Stomach (tissue), 9 donors: ENCODE measurements around the gene CCN2. TPM values are rescaled to one million over a fixed set of nuclear protein-coding genes. Genes with fewer than 3 reads are reported as not detected.
A peak's percentile ranks its signal among the peaks of the same experiment; 100 is the strongest.

Experiments
- DNase-seq, 2 donors: peaks; one replicate each; pipeline versions ENCODE4 v3.0.0 to v3.0.0-alpha.2; 2013 to 2019
- H3K27ac ChIP-seq, 5 donors: fragments of 200-600 bp in 4 of 5; sonication (generic) in 4 of 5; one replicate each; pipeline ENCODE4 v1.5.1; 2013 to 2019; ENCODE audit warnings: mild to moderate bottlenecking in 1 of 5, moderate library complexity in 1 of 5
- H3K27me3 ChIP-seq, 3 donors: fragments of 200-600 bp; sonication (generic); one replicate each; pipeline ENCODE4 v1.5.1; 2017 to 2019; ENCODE audit warnings: mixed run types in 1 of 3
- H3K36me3 ChIP-seq, 4 donors: fragments of 200-600 bp; sonication (generic); 1 replicate in 3 of 4; 2 replicates in 1 of 4; pipeline ENCODE4 v1.5.1; 2016 to 2019
- H3K4me1 ChIP-seq, 4 donors: fragments of 200-600 bp; sonication (generic); one replicate each; pipeline ENCODE4 v1.5.1; 2016 to 2019
- H3K4me3 ChIP-seq, 4 donors: fragments of 200-600 bp; sonication (generic) in 3 of 4; one replicate each; pipeline ENCODE4 v1.5.1; 2016 to 2019; ENCODE audit warnings: mild to moderate bottlenecking in 1 of 4
- H3K9me3 ChIP-seq, 4 donors: fragments of 200-600 bp; sonication (generic); one replicate each; pipeline ENCODE4 v1.5.1; 2016 to 2019
- EP300 ChIP-seq: sonication (generic); formaldehyde crosslinking; IDR thresholded peaks from one replicate; pipeline ENCODE4 v1.6.1; 2017; ENCODE audit warnings: antibody characterized with exemption
- POLR2A ChIP-seq, 4 donors: fragments of 450-650 bp; IDR thresholded peaks; one replicate each; pipeline ENCODE4 v1.6.1; 2016; ENCODE audit warnings: antibody characterized with exemption in 4 of 4, control low read depth in 2 of 4, mild to moderate bottlenecking in 1 of 4, moderate library complexity in 1 of 4
- POLR2AphosphoS5 ChIP-seq, 3 donors: sonication (generic); formaldehyde crosslinking; IDR thresholded peaks; one replicate each; pipeline ENCODE4 v1.6.1; 2016; ENCODE audit warnings: antibody characterized with exemption in 3 of 3
- WGBS, 5 donors: extraction: QIAGEN DNeasy Blood & Tissue Kit in 3 of 5; methylation state at CpG; one replicate each; pipeline versions ENCODE4 v1.1.5 to v1.1.7; 2013 to 2018; 5-methylcytosine and 5-hydroxymethylcytosine counted together
- intact Hi-C: fragments of 100-400 bp; cut with DNase I; formaldehyde crosslinking; loops from one replicate; pipeline ENCODE4 v1.15.1; 2023; ENCODE audit warnings: low total_unique reads
- polyA plus RNA-seq, 3 donors: library from polyadenylated mRNA; stranded (reverse); fragments of 200-250 nt; gene quantifications; one replicate each; pipeline ENCODE4 v1.2.3, GENCODE V29; 2013
- total RNA-seq, 5 donors: library from RNA; depleted of rRNA; stranded (reverse); fragments of >200 nt; gene quantifications; one replicate each; pipeline versions ENCODE4 v1.1.0 to v1.2.3, GENCODE V29; 2014 to 2016
- TF ChIP-seq, protein P1 (sequence below), 7 experiments: fragments of 450-650 bp in 4 of 7; fragments of 200-600 bp in 3 of 7; sonication (generic) in 3 of 7; IDR thresholded peaks; one replicate each; pipeline ENCODE4 v1.5.1; 2016 to 2019; ENCODE audit warnings: antibody characterized with exemption in 7 of 7, control low read depth in 2 of 7, mild to moderate bottlenecking in 1 of 7
- donor health status: healthy with polysubstance abuse.
- donor health status: Bipolar disorder and iron deficiency.
- donor health status: healthy.

The CCN2 gene
- total and polyA plus RNA-seq, 8 donors = 38.5 to 317 (median 89.3) TPM

DNA sequence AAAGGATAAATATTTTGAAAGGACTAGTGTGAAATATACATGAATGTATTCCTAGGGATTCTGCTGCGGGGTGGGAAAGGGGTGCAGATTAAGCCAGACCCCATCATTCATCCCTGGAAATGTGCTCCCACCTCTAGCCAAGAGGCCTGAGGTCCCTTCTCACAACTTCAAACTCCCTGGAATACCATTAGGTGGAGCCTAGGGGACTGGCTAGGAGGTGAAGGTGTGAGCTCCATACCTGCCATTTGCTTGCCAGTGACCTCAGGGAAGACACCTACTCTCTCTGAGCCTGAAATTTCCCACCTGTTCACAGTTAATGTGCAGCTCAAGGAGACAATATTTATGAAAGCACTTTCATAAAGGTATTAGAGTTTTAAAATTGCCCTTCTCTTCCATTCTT, 4.7 kb upstream of the CCN2 start:
- Histone ChIP-seq H3K27me3 (peaks cover 0 to 4% (median 0%) of the 10 kb centered on the region in 3 donors), H3K27ac (peak overlapping the region in 2 of 5 donors; percentile 59 to 77), H3K4me3 (no peak overlapping the region), H3K4me1 (peaks cover 25 to 68% (median 34%) of the 10 kb centered on the region in 4 donors), H3K36me3 (no peaks in the 10 kb centered on the region), H3K9me3 (no peaks in the 10 kb centered on the region)
- intact Hi-C loops = no loop called here
- TF ChIP-seq, protein P1, sequence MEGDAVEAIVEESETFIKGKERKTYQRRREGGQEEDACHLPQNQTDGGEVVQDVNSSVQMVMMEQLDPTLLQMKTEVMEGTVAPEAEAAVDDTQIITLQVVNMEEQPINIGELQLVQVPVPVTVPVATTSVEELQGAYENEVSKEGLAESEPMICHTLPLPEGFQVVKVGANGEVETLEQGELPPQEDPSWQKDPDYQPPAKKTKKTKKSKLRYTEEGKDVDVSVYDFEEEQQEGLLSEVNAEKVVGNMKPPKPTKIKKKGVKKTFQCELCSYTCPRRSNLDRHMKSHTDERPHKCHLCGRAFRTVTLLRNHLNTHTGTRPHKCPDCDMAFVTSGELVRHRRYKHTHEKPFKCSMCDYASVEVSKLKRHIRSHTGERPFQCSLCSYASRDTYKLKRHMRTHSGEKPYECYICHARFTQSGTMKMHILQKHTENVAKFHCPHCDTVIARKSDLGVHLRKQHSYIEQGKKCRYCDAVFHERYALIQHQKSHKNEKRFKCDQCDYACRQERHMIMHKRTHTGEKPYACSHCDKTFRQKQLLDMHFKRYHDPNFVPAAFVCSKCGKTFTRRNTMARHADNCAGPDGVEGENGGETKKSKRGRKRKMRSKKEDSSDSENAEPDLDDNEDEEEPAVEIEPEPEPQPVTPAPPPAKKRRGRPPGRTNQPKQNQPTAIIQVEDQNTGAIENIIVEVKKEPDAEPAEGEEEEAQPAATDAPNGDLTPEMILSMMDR (IDR thresholded peaks at IDR 0.05) = no peak
- no peak for TF ChIP-seq POLR2AphosphoS5 (IDR thresholded peaks at IDR 0.05)
- no peak for TF ChIP-seq POLR2A (IDR thresholded peaks at IDR 0.05)
- TF ChIP-seq EP300 = no peak
- no peak for DNase-seq
- 81 to 96% (median 90%) methylated on average over 1 of the region's 1 CpG for WGBS, 5 donors

DNA sequence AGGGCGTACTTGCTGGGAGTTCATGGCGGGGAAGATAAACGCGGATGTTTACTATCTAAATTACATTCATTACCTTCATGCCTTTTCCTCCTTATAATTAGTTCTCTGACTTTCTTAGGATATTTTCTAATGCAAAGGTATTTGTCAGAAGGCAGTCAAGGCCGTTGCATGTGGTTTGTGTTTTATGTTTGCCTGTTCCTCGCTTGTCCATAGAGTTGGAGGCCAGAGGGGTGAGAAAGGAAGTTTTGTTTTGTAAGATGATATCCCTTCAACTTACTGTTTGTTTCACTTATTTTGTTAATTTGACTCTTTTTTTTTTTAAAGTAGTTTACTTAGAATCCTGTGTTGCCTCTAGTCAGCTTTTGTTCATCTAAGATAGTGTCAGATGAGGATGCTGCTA, 4.0 kb upstream of the CCN2 start:
- Histone ChIP-seq H3K36me3 (no peaks in the 10 kb centered on the region), H3K27ac (peak overlapping the region in 4 of 5 donors; percentile 59 to 77 (median 68)), H3K4me3 (peak overlapping the region in 1 of 4 donors; percentile 17), H3K9me3 (no peaks in the 10 kb centered on the region), H3K27me3 (peaks cover 0 to 7% (median 0%) of the 10 kb centered on the region in 3 donors), H3K4me1 (peaks cover 27 to 61% (median 35%) of the 10 kb centered on the region in 4 donors)
- TF ChIP-seq POLR2A (IDR thresholded peaks at IDR 0.05) = no peak
- TF ChIP-seq, protein P1 (IDR thresholded peaks at IDR 0.05) = no peak
- no peak for TF ChIP-seq EP300
- no peak for TF ChIP-seq POLR2AphosphoS5 (IDR thresholded peaks at IDR 0.05)
- intact Hi-C loops = no loop called here
- WGBS, 5 donors = 16 to 37% (median 30%) methylated on average over 6 of the region's 6 CpGs
- DNase-seq = no peak

DNA sequence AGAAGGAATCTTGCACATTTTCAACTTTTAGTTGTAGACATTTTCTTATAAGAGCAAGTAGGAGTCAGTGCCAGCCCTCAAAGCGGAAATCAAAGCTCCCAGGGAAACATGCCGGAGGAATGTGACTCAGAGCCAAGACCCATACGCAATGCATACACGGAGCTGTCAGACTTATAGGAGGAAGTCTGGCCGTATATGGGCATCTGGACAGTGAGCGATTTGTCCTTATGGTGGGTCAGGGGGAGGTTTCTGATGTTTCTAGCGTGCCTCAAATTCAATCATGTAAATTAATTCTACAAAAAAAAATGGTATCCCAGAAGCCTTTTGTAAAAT, 3.6 kb upstream of the CCN2 start:
- 11 to 26% (median 18%) methylated on average over 7 of the region's 7 CpGs for WGBS, 5 donors
- Histone ChIP-seq H3K9me3 (no peaks in the 10 kb centered on the region), H3K27ac (peak overlapping the region; percentile 59 to 77 (median 71)), H3K36me3 (no peaks in the 10 kb centered on the region), H3K4me3 (peak overlapping the region in 2 of 4 donors; percentile 5 to 17), H3K27me3 (peaks cover 0 to 7% (median 0%) of the 10 kb centered on the region in 3 donors), H3K4me1 (peaks cover 32 to 59% (median 38%) of the 10 kb centered on the region in 4 donors)
- DNase-seq = peak; percentile 81 to 96
- TF ChIP-seq POLR2A (IDR thresholded peaks at IDR 0.05) = no peak
- TF ChIP-seq POLR2AphosphoS5 (IDR thresholded peaks at IDR 0.05) = peak in 2 of 3 donors; percentile 57 to 73
- intact Hi-C loops = no loop called here

DNA sequence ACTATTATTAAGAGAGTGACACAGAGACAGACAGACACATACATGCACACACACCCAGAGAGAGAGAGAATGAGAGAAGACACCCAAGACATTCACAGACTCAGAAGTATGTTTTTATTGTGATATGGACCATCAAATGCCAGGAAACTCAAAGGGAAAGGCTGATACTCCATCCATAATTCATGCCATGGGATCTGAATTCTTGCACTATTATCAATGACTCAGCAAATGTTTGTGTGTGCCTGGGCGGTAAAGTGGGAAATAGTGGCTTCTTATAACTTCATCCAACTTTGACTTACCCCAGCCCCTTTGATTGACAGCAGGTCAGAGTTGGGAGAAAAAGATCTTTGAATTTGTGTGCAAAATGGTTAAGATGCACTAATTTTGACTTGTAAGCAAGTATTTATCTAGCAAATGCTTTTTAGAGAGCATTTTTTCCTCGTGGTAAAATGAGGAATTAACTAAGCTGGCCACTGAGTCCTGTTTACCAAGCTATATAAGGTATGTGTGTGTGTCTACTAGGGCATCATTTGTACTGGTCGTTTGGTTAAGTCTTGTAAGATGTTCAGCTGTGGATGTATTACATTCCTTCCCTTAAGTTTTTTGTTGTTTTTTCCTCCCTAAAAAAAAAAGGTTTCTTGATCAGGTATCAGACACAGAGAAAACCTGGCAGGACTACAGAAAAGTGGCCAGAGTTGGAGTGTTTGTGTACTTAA, 3.0 kb upstream of the CCN2 start:
- Histone ChIP-seq H3K9me3 (no peaks in the 10 kb centered on the region), H3K4me3 (peak overlapping the region in 2 of 4 donors; percentile 5 to 17), H3K36me3 (peaks cover 0 to 1% (median under 1%) of the 10 kb centered on the region in 4 donors), H3K4me1 (peaks cover 30 to 60% (median 38%) of the 10 kb centered on the region in 4 donors), H3K27ac (peak overlapping the region in 4 of 5 donors; percentile 59 to 77 (median 68)), H3K27me3 (peaks cover 0 to 7% (median 0%) of the 10 kb centered on the region in 3 donors)
- TF ChIP-seq EP300 = no peak
- TF ChIP-seq POLR2AphosphoS5 (IDR thresholded peaks at IDR 0.05) = no peak
- TF ChIP-seq, protein P1 (IDR thresholded peaks at IDR 0.05) = no peak
- no peak for TF ChIP-seq POLR2A (IDR thresholded peaks at IDR 0.05)
- DNase-seq = no peak
- 12 to 25% (median 15%) methylated on average over 3 of the region's 3 CpGs for WGBS, 5 donors
- intact Hi-C loops = no loop called here
